Tibial nerve (tissue), 4 donors: ENCODE data around the gene DAPK1.

Experiments used
- CTCF ChIP-seq, 5 experiments: fragments of 200-600 bp in 3 of 5; fragments of 450-650 bp in 2 of 5; sonication (generic) in 3 of 5; IDR thresholded peaks; one replicate each; pipeline ENCODE4 v1.5.1; 2016 to 2019; ENCODE audit warnings: antibody characterized with exemption in 5 of 5, mild to moderate bottlenecking in 3 of 5, moderate library complexity in 2 of 5
- EP300 ChIP-seq, 2 donors: sonication (generic); formaldehyde crosslinking; IDR thresholded peaks; one replicate each; pipeline ENCODE4 v1.6.1; 2017; ENCODE audit warnings: antibody characterized with exemption in 2 of 2, mild to moderate bottlenecking in 1 of 2
- POLR2A ChIP-seq, 2 donors: fragments of 450-650 bp; IDR thresholded peaks; one replicate each; pipeline ENCODE4 v1.6.1; 2017; ENCODE audit warnings: antibody characterized with exemption in 2 of 2, mild to moderate bottlenecking in 2 of 2, moderate library complexity in 2 of 2

GRCh38 chr9:87687207-87687606 lies 189.5 kb downstream of the DAPK1 start:
- TF ChIP-seq CTCF (IDR thresholded peaks at IDR 0.05) (no peak), POLR2A (IDR thresholded peaks at IDR 0.05) (no peak), EP300 (IDR thresholded peaks at IDR 0.05) (no peak)
